CD14-positive monocyte (primary cell): ENCODE results near the gene ITPRIPL1. TPM values are rescaled to one million over a fixed set of nuclear protein-coding genes. Genes with fewer than 3 reads are reported as not detected.

Experiments
- DNase-seq, 3 donors: peaks; one replicate each; pipeline ENCODE4 v3.0.0-alpha.2; 2011 to 2022
- H2AFZ ChIP-seq: 2 replicates; pipeline ENCODE4 v1.6.0; 2012; ENCODE audit warnings: mild to moderate bottlenecking, low read depth, low read length, inconsistent platforms; ENCODE audit not compliant: insufficient read depth, poor library complexity, severe bottlenecking
- H3K27ac ChIP-seq, 2 donors: 1 replicate in 1 of 2; 2 replicates in 1 of 2; pipeline ENCODE4 v1.5.1; 2012 to 2013; ENCODE audit warnings: low read length in 2 of 2, control low read depth in 1 of 2, inconsistent platforms in 1 of 2, low read depth in 1 of 2, mild to moderate bottlenecking in 1 of 2
- H3K27me3 ChIP-seq, 2 donors: one replicate each; pipeline versions ENCODE4 v1.6.0 to v1.6.1; 2011 to 2013; ENCODE audit warnings: low read length in 2 of 2; ENCODE audit not compliant: control insufficient read depth in 2 of 2, insufficient read depth in 2 of 2
- H3K36me3 ChIP-seq, 2 donors: replicated peaks in 1 of 2; 1 replicate in 1 of 2; 2 replicates in 1 of 2; pipeline versions ENCODE4 v1.5.1 to v1.6.1; 2012 to 2013; ENCODE audit warnings: low read length in 2 of 2, control low read depth in 1 of 2, inconsistent platforms in 1 of 2, mild to moderate bottlenecking in 1 of 2; ENCODE audit not compliant: insufficient read depth in 2 of 2, control insufficient read depth in 1 of 2
- H3K4me1 ChIP-seq, 2 donors: 1 replicate in 1 of 2; 2 replicates in 1 of 2; pipeline versions ENCODE4 v1.5.1 to v1.6.1; 2012 to 2013; ENCODE audit warnings: low read length in 2 of 2, control low read depth in 1 of 2, inconsistent platforms in 1 of 2, mild to moderate bottlenecking in 1 of 2, moderate library complexity in 1 of 2; ENCODE audit not compliant: insufficient read depth in 2 of 2, control insufficient read depth in 1 of 2
- H3K4me2 ChIP-seq: replicated peaks from 2 replicates; pipeline ENCODE3; 2012; ENCODE audit warnings: low read length, moderate library complexity, mild to moderate bottlenecking; ENCODE audit not compliant: poor library complexity, severe bottlenecking; ENCODE audit errors: extremely low read depth
- H3K4me3 ChIP-seq, 3 experiments: fragments of 200-600 bp in 1 of 3; sonication (generic) in 1 of 3; replicated peaks in 1 of 3; 1 replicate in 2 of 3; 2 replicates in 1 of 3; pipeline ENCODE4 v1.5.1; 2011 to 2013; ENCODE audit warnings: low read length in 3 of 3, mild to moderate bottlenecking in 3 of 3, control low read depth in 2 of 3, low read depth in 2 of 3, inconsistent platforms in 1 of 3, moderate library complexity in 1 of 3
- H3K79me2 ChIP-seq: 2 replicates; pipeline ENCODE4 v1.6.0; 2012; ENCODE audit warnings: mild to moderate bottlenecking, control low read depth, inconsistent platforms, low read length, moderate library complexity; ENCODE audit not compliant: insufficient read depth
- H3K9ac ChIP-seq: 2 replicates; pipeline ENCODE4 v1.6.0; 2017; ENCODE audit warnings: low read length, mild to moderate bottlenecking; ENCODE audit not compliant: insufficient read depth, poor library complexity, severe bottlenecking
- H3K9me3 ChIP-seq, 2 donors: replicated peaks in 1 of 2; 1 replicate in 1 of 2; 2 replicates in 1 of 2; pipeline versions ENCODE4 v1.5.1 to v1.6.1; 2012 to 2013; ENCODE audit warnings: low read length in 2 of 2, control low read depth in 1 of 2; ENCODE audit not compliant: control insufficient read depth in 1 of 2, insufficient read depth in 1 of 2
- H4K20me1 ChIP-seq: 2 replicates; pipeline ENCODE4 v1.6.0; 2012; ENCODE audit warnings: mild to moderate bottlenecking, low read length, control low read depth, moderate library complexity; ENCODE audit not compliant: insufficient read depth
- H3K27ac Mint-ChIP-seq, 7 donors: one replicate each; pipeline ENCODE4 v1.8.0; 2020; ENCODE audit warnings: mild to moderate bottlenecking in 7 of 7, mixed read lengths in 7 of 7, moderate library complexity in 6 of 7, inconsistent platforms in 2 of 7
- H3K27me3 Mint-ChIP-seq, 3 donors: one replicate each; pipeline ENCODE4 v1.8.0; 2021 to 2022; ENCODE audit warnings: low read depth in 3 of 3, mild to moderate bottlenecking in 3 of 3, mixed read lengths in 3 of 3, moderate library complexity in 3 of 3, inconsistent platforms in 1 of 3
- H3K36me3 Mint-ChIP-seq, 2 donors: one replicate each; pipeline ENCODE4 v1.8.0; 2020; ENCODE audit warnings: mixed read lengths in 2 of 2, inconsistent platforms in 1 of 2, mild to moderate bottlenecking in 1 of 2
- H3K4me1 Mint-ChIP-seq: one replicate; pipeline ENCODE4 v1.8.0; 2020; ENCODE audit warnings: mild to moderate bottlenecking, mixed read lengths
- H3K4me3 Mint-ChIP-seq, 2 donors: one replicate each; pipeline ENCODE4 v1.8.0; 2020; ENCODE audit warnings: mild to moderate bottlenecking in 2 of 2, mixed read lengths in 2 of 2, moderate library complexity in 1 of 2
- H3K9me3 Mint-ChIP-seq, 7 donors: one replicate each; pipeline ENCODE4 v1.8.0; 2020 to 2022; ENCODE audit warnings: mixed read lengths in 7 of 7, mild to moderate bottlenecking in 6 of 7, moderate library complexity in 6 of 7, inconsistent platforms in 2 of 7
- CTCF ChIP-seq: fragments of 200-600 bp; IDR thresholded peaks from one replicate; pipeline ENCODE4 v1.8.0; 2022; ENCODE audit warnings: antibody characterized with exemption, mild to moderate bottlenecking
- WGBS: methylation state at CpG from one replicate; pipeline ENCODE4 v1.1.5; 2013; ENCODE audit warnings: missing lambda C conversion rate; ENCODE audit not compliant: insufficient coverage; 5-methylcytosine and 5-hydroxymethylcytosine counted together
- intact Hi-C, 2 donors: fragments of 100-400 bp; cut with micrococcal nuclease; formaldehyde crosslinking; loops; one replicate each; pipeline versions ENCODE4 v1.15.0 to v1.15.1; 2023
- polyA plus RNA-seq, 3 donors: library from polyadenylated mRNA; depleted of rRNA in 1 of 3; unstranded in 2 of 3; stranded (reverse) in 1 of 3; fragments of 300-500 nt in 2 of 3; fragments of >200 nt in 1 of 3; fragmentation: Illumina TruSeq in 2 of 3; gene quantifications; 1 replicate in 2 of 3; 2 replicates in 1 of 3; pipeline ENCODE4 v1.2.3, GENCODE V29; 2012 to 2021

ITPRIPL1 gene
- polyA plus RNA-seq, 3 donors, result 0.18 to 0.50 (median 0.39) TPM

- WGBS, result 26% methylated on average over 5 of the region's 15 CpGs
- H3K4me2 ChIP-seq, result peak overlapping the region; percentile 86
- H3K27me3 Mint-ChIP-seq, result peaks cover 0 to 1% (median 0%) of the 10 kb centered on the region in 3 donors
- no peaks in the 10 kb centered on the region for H3K9me3 ChIP-seq
- no peaks in the 10 kb centered on the region for H3K9me3 Mint-ChIP-seq
- H2AFZ ChIP-seq, result peak overlapping the region; percentile 93
- H3K4me1 ChIP-seq, result peaks cover 27 to 30% of the 10 kb centered on the region in 2 donors
- H3K9ac ChIP-seq, result peak overlapping the region; percentile 88
- H4K20me1 ChIP-seq, result no peaks in the 10 kb centered on the region
- peaks cover 0 to 7% of the 10 kb centered on the region in 2 donors for H3K36me3 Mint-ChIP-seq
- TF ChIP-seq CTCF, result no peak
- H3K27ac ChIP-seq, result peak overlapping the region; percentile 5 to 97
- peak overlapping the region; percentile 86 to 93 for H3K4me3 Mint-ChIP-seq
- peak overlapping the region; percentile 34 to 96 (median 88) for H3K27ac Mint-ChIP-seq
- H3K79me2 ChIP-seq, result peaks cover 66% of the 10 kb centered on the region
- no peaks in the 10 kb centered on the region for H3K27me3 ChIP-seq
- peaks cover 0 to 6% of the 10 kb centered on the region in 2 donors for H3K36me3 ChIP-seq
- peaks cover 40% of the 10 kb centered on the region for H3K4me1 Mint-ChIP-seq
- H3K4me3 ChIP-seq, result peak overlapping the region; percentile 57 to 90 (median 82)
- no peak for DNase-seq
- intact Hi-C loops, result loop anchor here in 1 of 2 donors (2.0 kb wide), 1 partner anchor 31 kb away; the partner anchor contains the start of gene SNRNP200
These were observed 11.1 kb downstream of the ITPRIPL1 start for GRCh38 chr2:96336104-96336775.

- TF ChIP-seq CTCF, result no peak
- intact Hi-C loops, result loop anchor here in 1 of 2 donors (2.0 kb wide), 1 partner anchor 32 kb away; the partner anchor contains the start of gene SNRNP200
- no peaks in the 10 kb centered on the region for H4K20me1 ChIP-seq
- peaks cover 3 to 12% of the 10 kb centered on the region in 2 donors for H3K36me3 ChIP-seq
- no peak overlapping the region for H3K9ac ChIP-seq
- Mint-ChIP-seq H3K4me3 (peak overlapping the region; percentile 78 to 86), H3K27ac (peak overlapping the region; percentile 33 to 96 (median 88)), H3K4me1 (peaks cover 40% of the 10 kb centered on the region), H3K36me3 (peaks cover 5 to 13% of the 10 kb centered on the region in 2 donors), H3K9me3 (no peaks in the 10 kb centered on the region), H3K27me3 (peaks cover 0 to 1% (median 0%) of the 10 kb centered on the region in 3 donors)
- H3K27me3 ChIP-seq, result no peaks in the 10 kb centered on the region
- no peaks in the 10 kb centered on the region for H3K9me3 ChIP-seq
- WGBS, result 0% methylated on average over 1 of the region's 3 CpGs
- DNase-seq, result peak in 2 of 3 donors; percentile 43 to 46
- H2AFZ ChIP-seq, result peak overlapping the region; percentile 93
- H3K4me1 ChIP-seq, result peaks cover 27 to 30% of the 10 kb centered on the region in 2 donors
- peaks cover 73% of the 10 kb centered on the region for H3K79me2 ChIP-seq
- peak overlapping the region in 1 of 3 experiments; percentile 90 for H3K4me3 ChIP-seq
- peak overlapping the region; percentile 86 for H3K4me2 ChIP-seq
- H3K27ac ChIP-seq, result peak overlapping the region in 1 of 2 donors; percentile 97
These were observed 11.8 kb downstream of the ITPRIPL1 start for GRCh38 chr2:96336873-96337272.
